GM21529 (cell line): ENCODE measurements around the gene KLHL25.
"Not testable (repeated sequence)": the region's sequence is repeated elsewhere in the genome, so short reads cannot be mapped to it uniquely, and the experiment has no call there.

Experiments used
- ATAC-seq: cut with Tn5 transposase; IDR thresholded peaks from one replicate; pipeline ENCODE4 v1.9.1; 2021; ENCODE audit not compliant: unreplicated experiment

Gene KLHL25, protein sequence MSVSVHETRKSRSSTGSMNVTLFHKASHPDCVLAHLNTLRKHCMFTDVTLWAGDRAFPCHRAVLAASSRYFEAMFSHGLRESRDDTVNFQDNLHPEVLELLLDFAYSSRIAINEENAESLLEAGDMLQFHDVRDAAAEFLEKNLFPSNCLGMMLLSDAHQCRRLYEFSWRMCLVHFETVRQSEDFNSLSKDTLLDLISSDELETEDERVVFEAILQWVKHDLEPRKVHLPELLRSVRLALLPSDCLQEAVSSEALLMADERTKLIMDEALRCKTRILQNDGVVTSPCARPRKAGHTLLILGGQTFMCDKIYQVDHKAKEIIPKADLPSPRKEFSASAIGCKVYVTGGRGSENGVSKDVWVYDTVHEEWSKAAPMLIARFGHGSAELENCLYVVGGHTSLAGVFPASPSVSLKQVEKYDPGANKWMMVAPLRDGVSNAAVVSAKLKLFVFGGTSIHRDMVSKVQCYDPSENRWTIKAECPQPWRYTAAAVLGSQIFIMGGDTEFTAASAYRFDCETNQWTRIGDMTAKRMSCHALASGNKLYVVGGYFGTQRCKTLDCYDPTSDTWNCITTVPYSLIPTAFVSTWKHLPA

DNA sequence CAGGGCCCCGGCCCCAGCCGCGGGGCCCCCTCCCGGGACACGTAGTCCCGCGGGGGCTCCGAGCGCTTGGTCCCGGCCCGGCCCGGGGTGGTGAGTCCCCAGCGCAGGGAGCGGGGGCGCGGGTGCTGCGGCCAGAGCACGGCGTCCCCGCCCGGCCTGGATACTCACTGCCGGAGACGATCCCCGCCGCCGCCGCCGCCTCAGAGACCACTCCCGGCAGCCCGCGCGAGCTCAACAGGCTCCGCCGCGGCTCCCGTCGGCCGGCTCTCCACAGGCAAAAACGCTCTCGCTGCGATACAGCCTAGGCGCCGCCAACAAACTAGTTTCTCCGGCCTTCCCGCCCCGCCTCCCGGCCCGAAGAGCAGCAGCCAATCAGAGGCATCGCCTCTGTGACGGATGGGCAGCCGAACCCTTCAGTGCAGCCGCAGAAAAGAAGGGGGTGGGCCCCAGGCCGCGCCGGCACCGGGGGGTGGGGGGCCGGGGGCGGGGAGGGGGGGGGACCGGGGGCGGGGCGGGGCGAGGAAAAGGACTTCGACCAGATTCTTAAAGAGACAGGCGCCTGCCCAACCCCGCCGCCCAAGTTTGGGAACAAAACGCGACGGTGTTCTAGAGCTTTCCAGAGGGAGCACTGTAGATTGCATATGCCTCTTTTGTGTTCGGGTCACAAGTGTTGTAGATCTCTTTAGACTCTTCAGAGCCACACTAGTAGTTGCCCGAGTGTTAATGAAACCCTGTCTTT is at the start of gene KLHL25:
KLHL25 (minus strand) TSS at position 328 of the 739 bp plus-strand sequence. CDS start 25,115 bp downstream, outside the sequence.
- peak; percentile 99 for ATAC-seq

DNA sequence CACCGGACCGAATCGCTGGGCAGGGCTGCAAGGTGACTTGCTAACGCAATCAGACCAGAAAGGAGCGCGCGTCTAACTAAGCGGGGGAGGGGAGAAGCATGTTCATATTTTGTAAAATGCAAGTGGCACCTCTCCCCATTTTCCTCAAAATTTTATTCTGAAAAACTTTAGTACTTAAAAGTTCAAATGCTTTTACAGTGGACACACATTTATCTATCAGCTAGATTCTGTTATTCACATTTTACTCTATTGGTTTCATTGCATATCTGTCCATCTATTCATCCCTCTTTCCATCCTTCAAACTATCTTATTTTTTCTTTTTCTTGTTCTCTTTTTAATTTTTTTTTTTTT is 46.1 kb upstream of the KLHL25 start:
- no peak for ATAC-seq

DNA sequence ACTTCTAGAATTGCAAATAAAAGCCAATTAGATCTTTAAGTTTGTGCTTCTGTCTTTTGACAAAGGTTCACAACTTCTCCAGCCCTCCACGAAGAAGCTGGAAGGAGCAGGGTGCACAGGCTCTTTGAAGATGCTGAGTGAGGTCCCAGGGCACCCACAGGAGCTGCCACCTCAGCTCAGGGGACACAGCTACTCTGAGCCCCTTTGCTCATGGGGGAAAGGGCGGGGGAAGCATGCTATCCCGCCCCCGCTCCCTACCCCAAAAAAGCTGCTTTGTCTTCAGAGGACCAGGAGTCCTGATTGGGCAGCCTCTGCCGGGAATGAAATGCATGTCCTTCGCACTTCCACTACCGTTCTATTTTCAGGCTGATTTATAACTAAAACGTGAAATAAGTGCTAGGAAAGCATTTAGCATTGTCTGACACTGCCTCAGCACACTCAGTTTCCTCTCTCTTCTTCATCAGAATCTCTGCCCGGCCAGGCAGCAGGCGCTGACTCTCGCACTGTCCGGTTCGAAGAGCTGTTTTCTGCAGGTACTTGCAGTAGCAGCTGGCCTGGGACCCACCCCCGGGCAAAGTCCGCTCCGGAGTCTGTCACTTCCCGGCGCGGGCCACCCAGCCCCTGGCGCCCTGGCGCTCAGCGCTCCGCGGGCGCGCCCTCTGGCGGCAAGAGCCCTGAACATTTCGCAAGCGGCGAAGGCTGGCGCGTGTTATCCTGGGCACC is 45.5 kb upstream of the KLHL25 start:
- peak; percentile 97 for ATAC-seq

DNA sequence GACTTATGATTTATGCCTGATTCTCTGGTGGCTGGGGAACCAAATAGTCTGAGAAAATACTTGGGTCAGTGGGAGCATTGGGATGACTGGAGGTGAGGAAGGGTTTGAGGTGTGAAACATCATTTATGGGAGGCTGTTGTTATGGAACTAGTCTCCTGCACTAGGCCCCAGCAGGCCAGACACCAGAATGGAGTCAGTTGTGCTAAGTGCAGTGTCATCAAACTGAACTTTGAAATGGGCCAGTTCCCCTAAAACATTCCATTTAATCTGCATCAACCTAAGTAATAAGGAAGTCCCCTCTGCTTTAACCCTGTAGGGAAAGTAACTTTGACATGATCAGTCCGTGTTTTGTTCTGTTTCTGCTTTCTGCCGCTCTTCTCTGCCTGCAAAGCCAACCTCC is 44.9 kb upstream of the KLHL25 start:
- ATAC-seq = no peak

DNA sequence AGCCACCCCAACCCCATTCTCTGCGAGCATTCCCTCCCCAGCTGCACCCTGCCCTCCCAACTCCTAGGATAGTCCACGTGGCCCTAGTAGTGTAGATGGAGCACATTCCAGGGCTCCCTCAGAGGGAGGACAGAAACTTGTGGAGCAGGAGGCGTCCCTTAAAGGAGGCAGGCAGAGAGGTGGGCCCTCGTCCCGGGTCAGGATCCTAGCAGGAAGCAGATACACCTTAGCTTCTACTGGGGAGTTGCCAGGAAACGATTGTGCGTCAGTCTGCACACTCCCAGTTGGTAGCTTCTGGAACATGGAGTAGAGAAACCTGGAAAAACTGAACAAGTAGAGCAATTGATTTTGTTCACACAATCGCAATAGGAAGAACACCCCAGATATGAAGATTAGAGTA is 43.9 kb upstream of the KLHL25 start:
- ATAC-seq = no peak

DNA sequence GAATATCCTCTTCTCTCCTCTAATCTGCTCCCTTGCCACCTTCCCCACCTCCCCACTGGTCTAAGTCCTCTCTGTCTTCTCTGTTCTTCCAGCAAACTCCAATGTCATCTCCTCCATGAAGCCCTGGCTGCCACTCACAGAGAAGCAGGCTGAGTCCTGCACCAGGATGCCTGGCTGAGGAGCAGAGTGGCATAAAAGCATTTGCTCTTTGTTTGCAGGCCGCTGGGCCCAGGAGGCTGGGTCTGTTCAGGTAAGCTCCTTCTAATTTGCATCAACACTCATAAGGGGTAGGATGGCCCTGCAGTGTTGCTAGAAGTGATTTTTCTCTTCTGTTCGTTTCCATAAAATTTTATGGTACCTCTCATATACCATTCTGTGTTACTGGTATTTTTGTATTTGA is 43.2 kb upstream of the KLHL25 start:
- no peak for ATAC-seq

DNA sequence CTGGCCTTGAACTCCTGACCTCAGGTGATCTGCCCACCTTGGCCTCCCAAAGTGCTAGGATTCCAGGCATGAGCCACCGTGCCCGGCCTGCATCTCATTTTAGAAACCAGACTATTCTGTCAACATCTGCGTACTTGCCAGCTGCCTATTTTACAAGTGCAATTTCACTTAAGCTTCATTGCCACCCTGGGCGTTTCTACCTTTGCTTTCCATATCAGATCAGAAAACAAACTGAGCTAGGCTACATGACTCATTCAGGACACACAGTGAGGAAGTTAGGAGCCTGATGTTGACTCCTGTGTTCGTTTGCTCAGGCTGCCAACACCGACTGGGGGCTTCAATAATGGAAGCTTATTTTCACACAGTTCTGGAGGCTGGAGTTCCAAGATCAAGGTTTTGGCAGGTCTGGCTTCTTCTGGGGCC is 42.3 kb upstream of the KLHL25 start:
- no peak for ATAC-seq

DNA sequence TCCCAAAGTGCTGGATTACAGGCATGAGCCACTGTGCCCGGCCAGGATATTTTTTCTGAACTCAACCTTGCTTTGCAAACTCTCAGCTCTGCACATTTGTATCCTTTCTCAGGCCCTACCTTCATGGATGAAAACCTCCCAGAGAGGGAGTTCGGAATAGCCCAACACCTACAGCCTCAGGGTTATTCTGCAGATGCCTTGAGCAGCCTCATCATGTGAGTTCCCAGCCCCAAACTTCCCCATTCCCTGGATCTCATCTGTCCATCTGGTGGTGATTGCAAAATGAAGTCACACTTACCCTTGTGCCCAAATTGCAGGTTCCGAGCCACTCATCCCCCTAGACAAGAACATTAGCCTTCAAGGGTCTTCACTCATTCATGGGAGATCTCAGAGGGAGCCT is 39.9 kb upstream of the KLHL25 start:
- no peak for ATAC-seq

DNA sequence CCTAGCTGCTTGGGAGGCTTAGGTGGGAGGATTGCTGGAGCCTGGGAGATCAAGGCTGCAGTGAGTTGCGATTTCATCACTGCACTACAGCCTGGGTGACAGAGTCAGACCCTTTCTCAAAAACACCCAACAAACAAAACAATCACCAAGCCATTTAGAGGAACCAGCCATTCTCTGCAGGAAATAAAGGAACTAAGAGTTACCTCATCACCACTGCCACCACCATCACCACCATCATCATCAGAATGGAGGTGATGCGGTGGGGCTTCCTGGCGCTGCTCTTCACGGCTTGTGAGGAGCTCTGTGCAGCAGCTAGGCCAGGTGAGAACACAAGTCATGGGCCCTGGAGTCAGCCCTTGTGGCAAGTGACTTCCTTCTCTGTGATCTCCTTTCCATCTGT is 37.7 kb upstream of the KLHL25 start:
- ATAC-seq = no peak

DNA sequence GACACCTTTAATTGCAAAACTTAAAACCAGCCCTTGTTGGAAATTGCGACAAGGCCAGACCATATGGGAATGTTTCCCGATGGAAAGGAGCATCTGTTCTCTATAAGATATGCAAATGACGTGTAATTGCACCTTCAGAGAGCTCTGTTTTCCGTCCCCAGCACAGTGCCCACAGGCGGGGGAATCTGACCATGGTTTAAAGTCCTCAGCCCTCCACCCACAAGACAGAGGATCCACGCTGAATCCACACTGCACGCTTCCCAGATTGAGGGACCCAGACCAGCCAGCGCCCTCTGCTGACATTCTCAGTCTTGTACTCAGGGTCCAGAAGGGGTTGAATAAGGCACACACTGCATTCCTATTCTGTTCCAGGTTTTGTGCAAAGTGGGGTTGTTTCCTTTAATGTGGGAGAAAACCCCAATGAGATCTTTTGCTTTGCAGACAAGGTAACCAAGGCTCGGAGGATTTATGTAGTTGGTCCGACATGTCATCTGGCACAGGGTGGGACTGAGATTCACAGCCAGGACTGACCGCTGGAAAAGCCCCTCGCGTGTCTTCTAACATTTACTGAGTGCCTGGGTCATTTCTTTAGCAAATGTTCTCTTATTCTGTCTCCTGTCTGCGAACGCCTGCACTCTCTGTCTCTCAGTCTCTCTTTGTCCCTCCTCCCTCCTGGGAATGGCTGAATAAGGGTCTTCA is 36.8 kb upstream of the KLHL25 start:
- no peak for ATAC-seq

DNA sequence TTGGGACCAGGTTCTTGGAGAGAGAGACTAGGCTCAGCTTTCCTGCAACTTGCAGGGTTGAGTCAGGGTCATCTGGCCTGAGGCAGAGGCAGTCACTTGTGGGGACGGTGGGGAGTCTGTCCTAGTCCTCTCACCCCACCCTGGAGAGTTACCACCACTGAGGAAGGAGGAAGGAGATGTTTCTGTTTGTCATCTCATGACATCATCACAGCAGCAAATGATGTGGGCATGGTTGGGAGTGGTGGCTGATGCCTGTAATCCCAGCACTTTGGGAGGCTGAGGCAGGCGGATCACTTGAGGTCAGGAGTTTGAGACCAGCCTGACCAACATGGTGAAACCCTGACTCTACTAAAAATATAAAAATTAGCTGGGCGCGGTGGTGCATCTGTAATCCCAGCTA is 35.0 kb upstream of the KLHL25 start:
- ATAC-seq = not testable (repeated sequence)

DNA sequence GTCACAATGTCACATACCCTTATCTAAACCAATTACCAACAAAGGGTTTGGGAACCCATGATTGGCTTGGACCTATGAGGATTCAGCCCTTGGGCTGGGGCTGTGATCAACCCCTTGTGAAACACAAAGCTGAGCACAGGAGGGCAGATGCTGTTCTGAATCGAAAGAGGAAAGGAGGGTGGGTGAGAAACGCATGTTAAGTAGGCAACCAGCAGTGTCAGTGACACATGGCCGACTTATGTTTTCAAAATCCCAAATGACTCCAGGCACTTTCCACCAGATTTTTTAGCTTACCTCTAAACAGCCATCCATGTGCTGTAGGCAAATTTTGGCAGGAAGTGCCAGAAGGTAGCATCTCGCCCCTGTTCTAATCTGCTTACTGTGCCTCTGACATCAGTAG is 34.1 kb upstream of the KLHL25 start:
- ATAC-seq = peak; percentile 53

DNA sequence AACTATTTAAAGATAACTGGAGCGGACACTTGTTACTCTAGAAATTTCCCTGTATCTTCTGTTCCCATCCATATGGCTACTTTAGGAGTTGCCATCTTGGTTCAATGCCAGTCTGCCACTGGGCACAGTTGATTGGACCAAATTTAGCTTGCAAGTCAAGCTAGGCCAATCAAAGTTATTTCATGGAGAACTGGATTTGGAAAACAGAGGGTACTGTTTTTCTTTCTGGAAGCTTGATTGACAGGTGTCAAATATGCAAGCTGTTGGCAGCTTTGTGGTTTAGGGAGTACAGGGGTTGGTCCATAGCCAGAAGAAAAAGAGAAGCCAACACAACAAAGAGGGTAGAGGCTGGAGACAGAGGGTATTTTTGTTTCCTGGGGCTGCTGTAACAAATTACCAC is 33.4 kb upstream of the KLHL25 start:
- ATAC-seq = no peak

DNA sequence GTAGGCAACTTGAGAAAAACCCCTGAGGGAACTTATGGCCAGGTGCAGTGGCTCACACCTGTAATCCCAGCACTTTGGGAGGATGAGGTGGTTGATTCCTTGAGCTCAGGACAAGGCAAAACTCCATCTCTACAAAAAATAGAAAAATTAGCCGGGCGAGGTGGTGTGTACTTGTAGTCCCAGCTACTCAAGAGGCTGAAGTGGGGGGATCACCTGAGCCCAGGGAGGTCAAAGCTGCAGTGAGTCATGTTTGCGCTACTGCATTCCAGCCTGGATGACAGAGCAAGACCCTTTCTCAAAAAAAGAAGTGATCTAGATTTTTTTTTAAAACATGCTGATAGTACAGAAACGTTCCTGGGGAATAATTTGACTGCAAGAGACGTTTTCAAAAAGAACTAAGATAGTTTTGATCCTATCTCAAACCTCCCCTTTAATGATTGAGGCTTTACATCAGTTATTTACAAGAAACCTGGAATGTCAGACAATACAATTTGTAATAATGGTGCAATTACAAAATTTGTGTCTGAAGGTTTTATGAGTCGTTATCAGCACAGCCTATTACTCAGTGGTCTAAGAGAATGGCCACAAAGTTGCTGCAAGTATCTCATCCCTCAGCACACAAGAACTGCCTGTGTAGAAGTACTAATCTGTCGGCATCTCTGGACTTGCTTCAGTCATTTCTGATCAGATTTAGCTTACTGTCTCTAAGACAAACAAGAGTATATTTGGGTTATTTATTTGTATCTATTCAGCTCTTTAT is 32.2 kb upstream of the KLHL25 start:
- ATAC-seq = no peak

DNA sequence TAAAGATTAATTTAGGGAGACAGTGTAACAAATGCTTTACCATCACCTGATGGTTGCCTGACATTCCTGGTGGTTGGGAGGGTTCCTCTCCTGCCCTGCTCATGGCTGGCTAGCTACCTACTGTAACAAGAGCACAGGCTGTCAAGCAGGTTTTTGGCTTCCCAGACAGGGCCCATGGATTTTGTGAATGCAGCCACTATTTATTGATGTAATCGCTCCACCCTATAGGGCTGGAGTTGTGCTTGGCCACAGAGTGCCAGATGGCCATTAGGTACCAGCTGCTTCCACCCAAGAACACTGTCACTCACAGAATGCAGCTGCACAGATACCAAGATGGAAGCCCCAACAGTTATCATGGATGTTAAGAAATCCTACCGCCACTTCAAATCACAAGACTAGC is 31.0 kb upstream of the KLHL25 start:
- no peak for ATAC-seq

DNA sequence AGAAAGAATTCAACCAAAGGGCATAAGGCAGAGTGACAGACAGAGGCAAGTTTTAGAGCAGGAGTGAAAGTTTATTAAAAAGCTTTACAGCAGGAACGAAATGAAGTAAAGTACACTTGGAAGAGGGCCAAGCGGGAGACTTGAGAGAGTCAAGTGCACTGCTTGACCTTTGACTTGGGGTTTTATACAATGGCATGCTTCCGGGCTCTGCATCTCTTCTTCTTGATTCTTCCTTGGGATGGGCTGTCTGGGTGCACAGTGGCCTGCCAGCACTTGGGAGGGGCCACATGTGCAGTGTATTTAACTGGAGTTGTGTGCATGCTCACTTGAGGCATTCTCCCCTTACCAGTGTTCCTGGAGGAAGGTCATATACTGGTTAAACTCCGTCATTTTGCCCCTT is 30.4 kb upstream of the KLHL25 start:
- ATAC-seq = no peak

DNA sequence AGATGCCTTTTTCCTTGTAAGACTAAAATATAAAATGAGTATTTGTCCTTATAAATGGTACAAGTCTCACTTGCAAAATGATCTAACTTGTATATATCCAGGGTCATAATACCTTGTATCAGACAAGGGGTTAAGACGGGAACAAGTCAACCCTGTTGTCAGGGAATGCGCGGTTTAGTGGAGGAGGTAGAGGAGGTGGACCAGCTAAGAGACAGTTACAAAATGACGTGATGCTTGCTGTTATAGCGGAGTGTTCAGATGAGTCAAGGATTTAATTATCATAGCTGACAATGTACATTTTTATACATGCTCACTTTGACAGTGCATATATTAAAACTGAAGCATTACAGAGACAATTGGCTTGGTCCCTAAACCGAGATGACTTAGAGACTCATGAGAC is 26.8 kb upstream of the KLHL25 start:
- no peak for ATAC-seq

DNA sequence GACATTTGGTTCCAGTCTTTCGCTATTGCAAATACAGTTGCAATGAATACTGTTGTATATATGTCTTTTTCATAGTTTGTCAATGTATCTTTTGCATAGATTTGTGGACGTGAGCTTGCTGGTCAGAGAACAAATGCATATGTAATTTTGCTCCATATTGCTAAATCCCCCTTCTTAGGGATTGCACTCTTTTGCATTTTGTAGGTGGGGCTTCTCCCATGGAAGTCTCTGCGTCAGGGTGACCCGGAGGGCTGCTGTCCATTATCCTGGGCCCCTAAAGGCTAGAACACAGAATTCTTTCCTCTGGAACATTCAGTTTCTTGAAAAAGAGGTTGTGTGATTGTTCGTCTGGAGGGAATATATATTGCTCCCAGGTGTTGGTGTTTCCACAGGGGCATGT is 25.2 kb upstream of the KLHL25 start:
- ATAC-seq = no peak

DNA sequence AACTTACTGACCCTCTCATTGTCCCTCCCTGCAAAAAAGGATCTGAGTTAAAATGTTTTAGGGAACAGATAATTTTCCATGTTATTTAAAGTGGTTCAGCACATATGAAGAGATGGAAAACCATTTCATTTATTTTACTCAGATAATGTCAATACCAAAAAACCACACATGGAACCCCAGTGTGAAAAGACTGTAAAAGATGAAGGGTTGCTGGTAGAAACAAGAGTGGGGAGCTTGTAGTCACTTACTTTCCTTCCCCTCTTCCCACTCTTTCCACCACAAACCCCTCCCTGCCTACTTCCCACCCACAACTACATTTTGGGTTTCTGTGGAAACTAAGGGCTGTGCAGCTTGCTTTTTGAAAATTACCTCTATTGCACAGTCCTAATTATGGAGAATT is 18.5 kb upstream of the KLHL25 start:
- ATAC-seq = no peak

DNA sequence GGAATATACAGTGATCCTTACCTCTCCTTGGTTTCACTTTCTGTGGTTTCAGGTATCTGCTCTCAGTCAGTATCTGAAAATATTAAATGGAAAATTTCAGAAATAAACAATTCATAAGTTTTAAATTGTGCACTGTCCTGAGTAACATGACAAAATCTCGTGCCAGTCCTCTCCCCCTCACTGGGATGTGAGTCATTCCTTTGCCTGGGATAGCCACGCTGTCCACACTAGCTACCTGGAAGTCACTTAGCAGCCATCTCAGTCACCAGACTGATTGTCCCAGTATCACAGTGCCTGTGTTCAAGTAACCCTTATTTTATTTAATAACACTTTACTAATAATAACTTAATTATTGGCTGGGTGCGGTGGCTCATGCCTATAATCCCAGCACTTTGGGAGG is 15.3 kb upstream of the KLHL25 start:
- no peak for ATAC-seq
